DND-41 (cell line): ENCODE data around the gene VEGFD.

Source experiments
- ATAC-seq: fragments of 200-7000 bp; cut with Tn5 transposase; 3 replicates; pipeline ENCODE4 v1.9.1; 2021; ENCODE audit warnings: low read depth; ENCODE audit not compliant: insufficient read depth
- DNase-seq: peaks from one replicate; pipeline ENCODE4 v3.0.0-alpha.2; 2020
- H2AFZ ChIP-seq: 2 replicates; pipeline ENCODE4 v1.6.0; 2012; ENCODE audit warnings: low read depth, low read length
- H3K27ac ChIP-seq: 2 replicates; pipeline ENCODE4 v1.5.1; 2012; ENCODE audit warnings: low read length, inconsistent platforms
- H3K27me3 ChIP-seq: fragments of 200-600 bp; sonication (generic); 2 replicates; pipeline ENCODE4 v1.6.0; 2012; ENCODE audit warnings: low read length, mild to moderate bottlenecking, inconsistent platforms; ENCODE audit not compliant: insufficient read depth, poor library complexity
- H3K36me3 ChIP-seq: 2 replicates; pipeline ENCODE4 v1.5.1; 2012; ENCODE audit warnings: low read length, inconsistent platforms; ENCODE audit not compliant: insufficient read depth
- H3K4me1 ChIP-seq: 2 replicates; pipeline ENCODE4 v1.5.1; 2012; ENCODE audit warnings: mild to moderate bottlenecking, low read length; ENCODE audit not compliant: insufficient read depth
- H3K4me2 ChIP-seq: 2 replicates; pipeline ENCODE4 v1.6.0; 2012; ENCODE audit warnings: mild to moderate bottlenecking, moderate library complexity, low read length, inconsistent platforms; ENCODE audit not compliant: insufficient read depth
- H3K4me3 ChIP-seq, 2 experiments: fragments of 200-600 bp in 1 of 2; shearing (Covaris generic) in 1 of 2; 2 replicates each; pipeline ENCODE4 v1.5.1; 2012 to 2016; ENCODE audit warnings: inconsistent platforms in 2 of 2, low read length in 2 of 2, mild to moderate bottlenecking in 2 of 2, low read depth in 1 of 2, moderate library complexity in 1 of 2
- H3K79me2 ChIP-seq: 2 replicates; pipeline ENCODE4 v1.6.0; 2012; ENCODE audit warnings: low read length, inconsistent platforms; ENCODE audit not compliant: insufficient read depth
- H3K9ac ChIP-seq: 2 replicates; pipeline ENCODE4 v1.6.0; 2012; ENCODE audit warnings: low read depth, mild to moderate bottlenecking, inconsistent platforms, low read length, moderate library complexity
- H3K9me3 ChIP-seq: 2 replicates; pipeline ENCODE4 v1.5.1; 2012; ENCODE audit warnings: low read length, moderate library complexity, mild to moderate bottlenecking, inconsistent platforms; ENCODE audit not compliant: insufficient read depth, severe bottlenecking
- H4K20me1 ChIP-seq: 2 replicates; pipeline ENCODE4 v1.6.0; 2012; ENCODE audit warnings: low read length; ENCODE audit not compliant: insufficient read depth
- CTCF ChIP-seq: IDR thresholded peaks from 2 replicates; pipeline ENCODE4 v1.5.1; 2012; ENCODE audit warnings: borderline replicate concordance, low read length, moderate library complexity, mild to moderate bottlenecking; ENCODE audit not compliant: poor library complexity, severe bottlenecking; ENCODE audit errors: extremely low read depth
- EZH2 ChIP-seq: IDR thresholded peaks from 3 replicates; pipeline ENCODE4 v1.6.1; 2012; ENCODE audit warnings: borderline replicate concordance, low read depth, mild to moderate bottlenecking, moderate library complexity, low read length, inconsistent platforms; ENCODE audit not compliant: severe bottlenecking

The VEGFD gene

GRCh38 chrX:15418707-15419181 lies 34.5 kb upstream of the VEGFD start:
- Histone ChIP-seq H3K4me3 (no peak overlapping the region), H3K36me3 (no peaks in the 10 kb centered on the region), H3K79me2 (no peaks in the 10 kb centered on the region), H4K20me1 (no peaks in the 10 kb centered on the region), H3K27me3 (no peaks in the 10 kb centered on the region), H3K9ac (no peak overlapping the region), H2AFZ (no peak overlapping the region), H3K4me2 (no peak overlapping the region), H3K27ac (no peak overlapping the region), H3K9me3 (no peaks in the 10 kb centered on the region), H3K4me1 (no peaks in the 10 kb centered on the region)
- ATAC-seq (no peak), DNase-seq (no peak)
- TF ChIP-seq EZH2 = no peak
- TF ChIP-seq CTCF = no peak

- H3K27me3 ChIP-seq = no peaks in the 10 kb centered on the region
- no peaks in the 10 kb centered on the region for H3K79me2 ChIP-seq
- DNase-seq = no peak
- TF ChIP-seq EZH2 (no peak), CTCF (no peak)
- no peaks in the 10 kb centered on the region for H4K20me1 ChIP-seq
- H3K4me3 ChIP-seq = no peak overlapping the region
- H3K4me1 ChIP-seq = no peaks in the 10 kb centered on the region
- no peak overlapping the region for H3K27ac ChIP-seq
- H3K9ac ChIP-seq = no peak overlapping the region
- H3K4me2 ChIP-seq = no peak overlapping the region
- H3K9me3 ChIP-seq = no peaks in the 10 kb centered on the region
- H3K36me3 ChIP-seq = no peaks in the 10 kb centered on the region
- ATAC-seq = no peak
- H2AFZ ChIP-seq = no peak overlapping the region
Observed at GRCh38 chrX:15418041-15418706, 34.0 kb upstream of the VEGFD start.

GRCh38 chrX:15416133-15416993 lies 32.1 kb upstream of the VEGFD start:
- no peak overlapping the region for H3K4me3 ChIP-seq
- DNase-seq = no peak
- no peak overlapping the region for H3K9ac ChIP-seq
- no peaks in the 10 kb centered on the region for H3K9me3 ChIP-seq
- H3K27me3 ChIP-seq = no peaks in the 10 kb centered on the region
- no peak overlapping the region for H3K4me2 ChIP-seq
- no peak for ATAC-seq
- H3K79me2 ChIP-seq = no peaks in the 10 kb centered on the region
- H2AFZ ChIP-seq = no peak overlapping the region
- H3K36me3 ChIP-seq = no peaks in the 10 kb centered on the region
- no peak for TF ChIP-seq EZH2
- TF ChIP-seq CTCF = no peak
- no peaks in the 10 kb centered on the region for H4K20me1 ChIP-seq
- H3K27ac ChIP-seq = no peak overlapping the region
- H3K4me1 ChIP-seq = no peaks in the 10 kb centered on the region
